ENCODE data around the gene ZNF804B.

GRCh38 chr7:89335490-89335889, 576.0 kb downstream of the ZNF804B start:
- TF ChIP-seq CTCF (IDR thresholded peaks at IDR 0.05) (no peak), POLR2A (IDR thresholded peaks at IDR 0.05) (no peak)

All from adrenal gland (tissue), 5 donors.